ENCODE measurements around the gene PLTP. TPM values are rescaled to one million over a fixed set of nuclear protein-coding genes. Genes with fewer than 3 reads are reported as not detected.

The PLTP gene
- total RNA-seq, 1 experiment from 2014 or later, result 62.5 TPM

DNA sequence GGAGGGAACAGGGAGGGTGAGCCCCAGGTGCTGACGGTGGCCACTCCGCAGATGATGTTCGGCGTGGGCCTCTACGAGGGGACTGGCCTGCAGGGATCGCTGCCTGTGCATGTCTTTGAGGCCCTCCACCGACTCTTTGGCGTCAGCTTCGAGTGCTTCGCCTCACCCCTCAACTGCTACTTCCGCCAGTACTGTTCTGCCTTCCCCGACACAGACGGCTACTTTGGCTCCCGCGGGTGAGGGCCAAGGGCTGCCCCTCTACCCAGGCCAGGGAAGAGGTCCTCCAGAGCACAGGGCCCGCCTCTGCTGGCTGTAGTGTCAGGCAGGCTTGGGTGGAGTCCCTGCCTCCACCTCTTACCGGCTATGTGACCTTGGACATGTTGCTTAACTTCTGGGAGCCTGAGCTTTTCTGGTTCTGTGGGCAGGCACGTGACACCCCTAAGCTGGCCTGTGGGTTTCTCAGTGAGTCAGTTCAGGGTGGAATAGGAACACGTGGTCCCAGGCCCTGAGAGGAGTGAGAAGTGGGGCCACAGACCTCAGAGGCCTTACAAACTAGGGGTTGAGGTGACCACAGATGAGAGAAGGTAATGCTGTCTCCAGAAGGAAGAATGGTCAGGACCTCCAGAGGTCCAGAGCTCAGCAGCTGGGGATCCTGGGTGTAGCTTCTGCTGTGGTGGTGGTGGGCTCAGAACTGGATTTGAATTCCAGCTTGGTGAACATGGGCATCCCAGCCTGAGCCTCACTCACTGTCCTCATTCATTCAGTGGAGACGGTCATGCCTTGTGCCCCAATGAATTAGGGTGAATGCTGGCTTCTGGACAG is 34.4 kb upstream of the PLTP start:
- Histone ChIP-seq H3K9me3 (ENCODE audit: control insufficient read depth, low read depth, low read length) (no peaks in the 10 kb centered on the region), H3K4ac (ENCODE audit: low read depth, low read length) (no peak overlapping the region), H2BK5ac (ENCODE audit: insufficient read length, low read length) (no peak overlapping the region), H3K27ac (ENCODE audit: insufficient read length, low read depth, low read length) (no peak overlapping the region), H3K27me3 (ENCODE audit: insufficient read depth, low read length) (no peaks in the 10 kb centered on the region), H2BK12ac (ENCODE audit: insufficient read length, low read depth, low read length) (no peak overlapping the region), H4K20me1 (ENCODE audit: control insufficient read depth, insufficient read depth, insufficient read length) (peaks cover 2% of the 10 kb centered on the region), H3K14ac (ENCODE audit: insufficient read depth, low read length) (no peak overlapping the region), H4K5ac (ENCODE audit: insufficient read length, low read depth, low read length) (no peak overlapping the region), H2BK15ac (ENCODE audit: low read depth, low read length) (no peak overlapping the region), H3K79me1 (ENCODE audit: insufficient read depth, low read depth, low read length, poor library complexity, severe bottlenecking) (no peaks in the 10 kb centered on the region), H3K4me1 (ENCODE audit: insufficient read depth, low read length) (no peaks in the 10 kb centered on the region), H3K18ac (ENCODE audit: insufficient read length, low read depth, low read length) (no peak overlapping the region), H2AFZ (ENCODE audit: low read length) (no peak overlapping the region), H3K23me2 (ENCODE audit: insufficient read length, low read depth, low read length, poor library complexity, severe bottlenecking) (no peaks in the 10 kb centered on the region), H3T11ph (ENCODE audit: low read length) (no peak overlapping the region), H3K56ac (ENCODE audit: insufficient read length, low read depth, low read length) (no peak overlapping the region), H3K9ac (ENCODE audit: extremely low read depth, insufficient read length, low read length) (no peak overlapping the region), H3K79me2 (ENCODE audit: insufficient read depth, low read length) (no peaks in the 10 kb centered on the region), H3K23ac (ENCODE audit: insufficient read length, low read depth, low read length) (no peak overlapping the region), H2BK120ac (ENCODE audit: low read depth, low read length, poor library complexity, severe bottlenecking) (no peak overlapping the region), H4K91ac (ENCODE audit: insufficient read length, low read depth, low read length) (no peak overlapping the region), H3K4me2 (ENCODE audit: insufficient read depth, insufficient read length, low read length) (no peak overlapping the region), H2BK20ac (ENCODE audit: low read depth, low read length, poor library complexity, severe bottlenecking) (no peak overlapping the region), H4K8ac (replicated peaks; ENCODE audit: insufficient read length, low read depth, low read length) (no peak overlapping the region), H2AK5ac (ENCODE audit: insufficient read length, low read length) (no peak overlapping the region)
- no peaks in the 10 kb centered on the region for H3K9me3 Mint-ChIP-seq
- DNase-seq, result no peak
- peaks cover 26 to 74% (median 51%) of the 10 kb centered on the region in 3 experiments; a peak in 6 of 7 replicates for H3K36me3 Mint-ChIP-seq (ENCODE audit: insufficient read depth in 1 of 3, low read depth in 3 of 3)
- H3K4me3 Mint-ChIP-seq, result no peak overlapping the region
- H3K27ac Mint-ChIP-seq, result no peak overlapping the region; a peak in 1 of 7 replicates
- TF ChIP-seq CTCF (conservative IDR thresholded peaks at IDR 0.05), result no peak
- no peaks in the 10 kb centered on the region for H3K4me1 Mint-ChIP-seq
- no peaks in the 10 kb centered on the region; the same call in 1 of the 2 replicates for H3K27me3 Mint-ChIP-seq (ENCODE audit: low read depth)
- no CpG with 5 or more reads among the region's 20 CpGs for WGBS (ENCODE audit: extremely low coverage, insufficient read length, low lambda C conversion rate)
